Upper lobe of right lung (tissue), 1 donor: ENCODE results near the gene UFSP2. TPM values are rescaled to one million over a fixed set of nuclear protein-coding genes. Genes with fewer than 3 reads are reported as not detected.

ENCODE experiments used
- ATAC-seq: fragments of 200-7000 bp; cut with Tn5 transposase; one replicate; pipeline ENCODE4 v1.9.1; 2020; ENCODE audit warnings: mild to moderate bottlenecking, moderate library complexity
- DNase-seq: peaks from one replicate; pipeline ENCODE4 v3.0.0-alpha.2; 2020
- H3K27ac ChIP-seq: fragments of 200-600 bp; one replicate; pipeline ENCODE4 v1.8.0; 2022
- H3K27me3 ChIP-seq: fragments of 200-600 bp; one replicate; pipeline ENCODE4 v1.8.0; 2022; ENCODE audit warnings: mild to moderate bottlenecking
- H3K36me3 ChIP-seq: fragments of 200-600 bp; one replicate; pipeline ENCODE4 v1.8.0; 2022
- H3K4me1 ChIP-seq: fragments of 200-600 bp; one replicate; pipeline ENCODE4 v1.8.0; 2022
- H3K4me3 ChIP-seq: fragments of 200-600 bp; one replicate; pipeline ENCODE4 v1.8.0; 2022; ENCODE audit warnings: mild to moderate bottlenecking
- H3K9me3 ChIP-seq: fragments of 200-600 bp; one replicate; pipeline ENCODE4 v1.8.0; 2022
- intact Hi-C: fragments of 100-400 bp; cut with DNase I; formaldehyde crosslinking; loops from one replicate; pipeline ENCODE4 v1.11.0; 2022
- total RNA-seq: library from RNA; stranded (reverse); fragmentation: NEBNext Ultra II Directional; extraction: Animal tissue kit (Norgen Biotek cat#: 25700); gene quantifications from one replicate; pipeline ENCODE4 v1.2.1, GENCODE V29; 2021
- TF ChIP-seq, protein P1 (sequence below): fragments of 200-600 bp; IDR thresholded peaks from one replicate; pipeline ENCODE4 v1.8.0; 2022; ENCODE audit warnings: antibody characterized with exemption
- donor health status: DM: no; HTN: yes; CAD: no; lungs with severe emphysema.

Gene UFSP2
- total RNA-seq, 1 donor from 2014 or later = 36.8 TPM

- TF ChIP-seq, protein P1, sequence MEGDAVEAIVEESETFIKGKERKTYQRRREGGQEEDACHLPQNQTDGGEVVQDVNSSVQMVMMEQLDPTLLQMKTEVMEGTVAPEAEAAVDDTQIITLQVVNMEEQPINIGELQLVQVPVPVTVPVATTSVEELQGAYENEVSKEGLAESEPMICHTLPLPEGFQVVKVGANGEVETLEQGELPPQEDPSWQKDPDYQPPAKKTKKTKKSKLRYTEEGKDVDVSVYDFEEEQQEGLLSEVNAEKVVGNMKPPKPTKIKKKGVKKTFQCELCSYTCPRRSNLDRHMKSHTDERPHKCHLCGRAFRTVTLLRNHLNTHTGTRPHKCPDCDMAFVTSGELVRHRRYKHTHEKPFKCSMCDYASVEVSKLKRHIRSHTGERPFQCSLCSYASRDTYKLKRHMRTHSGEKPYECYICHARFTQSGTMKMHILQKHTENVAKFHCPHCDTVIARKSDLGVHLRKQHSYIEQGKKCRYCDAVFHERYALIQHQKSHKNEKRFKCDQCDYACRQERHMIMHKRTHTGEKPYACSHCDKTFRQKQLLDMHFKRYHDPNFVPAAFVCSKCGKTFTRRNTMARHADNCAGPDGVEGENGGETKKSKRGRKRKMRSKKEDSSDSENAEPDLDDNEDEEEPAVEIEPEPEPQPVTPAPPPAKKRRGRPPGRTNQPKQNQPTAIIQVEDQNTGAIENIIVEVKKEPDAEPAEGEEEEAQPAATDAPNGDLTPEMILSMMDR = no peak
- H3K27ac ChIP-seq = no peak overlapping the region
- DNase-seq (no peak), ATAC-seq (no peak)
- H3K4me1 ChIP-seq = peaks cover 6% of the 10 kb centered on the region
- no peaks in the 10 kb centered on the region for H3K27me3 ChIP-seq
- no peak overlapping the region for H3K4me3 ChIP-seq
- no peaks in the 10 kb centered on the region for H3K9me3 ChIP-seq
- peaks cover 15% of the 10 kb centered on the region for H3K36me3 ChIP-seq
- intact Hi-C loops = no loop called here
These were observed 51.2 kb downstream of the UFSP2 start for GRCh38 chr4:185374573-185374972.

- no peaks in the 10 kb centered on the region for H3K9me3 ChIP-seq
- H3K27ac ChIP-seq = no peak overlapping the region
- H3K27me3 ChIP-seq = no peaks in the 10 kb centered on the region
- no peak for DNase-seq
- peaks cover 6% of the 10 kb centered on the region for H3K4me1 ChIP-seq
- TF ChIP-seq, protein P1 = no peak
- H3K4me3 ChIP-seq = no peak overlapping the region
- intact Hi-C loops = no loop called here
- no peak for ATAC-seq
- H3K36me3 ChIP-seq = peaks cover 15% of the 10 kb centered on the region
These were observed 51.7 kb downstream of the UFSP2 start for GRCh38 chr4:185374027-185374426.

- no peak overlapping the region for H3K27ac ChIP-seq
- no peaks in the 10 kb centered on the region for H3K9me3 ChIP-seq
- intact Hi-C loops = no loop called here
- peaks cover 6% of the 10 kb centered on the region for H3K4me1 ChIP-seq
- TF ChIP-seq, protein P1 = no peak
- no peak overlapping the region for H3K4me3 ChIP-seq
- peak; percentile 37 for ATAC-seq
- H3K36me3 ChIP-seq = peaks cover 15% of the 10 kb centered on the region
- H3K27me3 ChIP-seq = no peaks in the 10 kb centered on the region
- DNase-seq = no peak
These were observed 54.1 kb downstream of the UFSP2 start for GRCh38 chr4:185371702-185372101.

- DNase-seq (no peak), ATAC-seq (no peak)
- Histone ChIP-seq H3K4me3 (no peak overlapping the region), H3K27ac (no peak overlapping the region), H3K36me3 (peaks cover 15% of the 10 kb centered on the region), H3K27me3 (no peaks in the 10 kb centered on the region), H3K9me3 (no peaks in the 10 kb centered on the region), H3K4me1 (peaks cover 6% of the 10 kb centered on the region)
- intact Hi-C loops = no loop called here
- TF ChIP-seq, protein P1 = no peak
These were observed 55.4 kb downstream of the UFSP2 start for GRCh38 chr4:185370268-185370949.

- H3K27ac ChIP-seq = no peak overlapping the region
- DNase-seq (no peak), ATAC-seq (no peak)
- no peaks in the 10 kb centered on the region for H3K27me3 ChIP-seq
- TF ChIP-seq, protein P1 = no peak
- H3K4me3 ChIP-seq = no peak overlapping the region
- intact Hi-C loops = no loop called here
- H3K9me3 ChIP-seq = no peaks in the 10 kb centered on the region
- peaks cover 15% of the 10 kb centered on the region for H3K36me3 ChIP-seq
- H3K4me1 ChIP-seq = peaks cover 6% of the 10 kb centered on the region
These were observed 56.0 kb downstream of the UFSP2 start for GRCh38 chr4:185369731-185370130.

GRCh38 chr4:185364886-185365285, 60.9 kb downstream of the UFSP2 start:
- H3K4me3 ChIP-seq = no peak overlapping the region

More at GRCh38 chr4:185364886-185365285, 60.9 kb downstream of the UFSP2 start:
- TF ChIP-seq, protein P1 = no peak
- H3K9me3 ChIP-seq = no peaks in the 10 kb centered on the region
- DNase-seq (no peak), ATAC-seq (no peak)
- intact Hi-C loops = no loop called here
- no peaks in the 10 kb centered on the region for H3K27me3 ChIP-seq
- no peaks in the 10 kb centered on the region for H3K4me1 ChIP-seq
- peaks cover 13% of the 10 kb centered on the region for H3K36me3 ChIP-seq
- H3K27ac ChIP-seq = no peak overlapping the region
